ENCODE results near the gene PLEKHA1. TPM values are rescaled to one million over a fixed set of nuclear protein-coding genes. Genes with fewer than 3 reads are reported as not detected.

The PLEKHA1 gene
- total and polyA plus RNA-seq, 2 donors (not counting 1 experiment from before 2014, with no cell fraction given), result 9.0 to 34.0 TPM

DNA sequence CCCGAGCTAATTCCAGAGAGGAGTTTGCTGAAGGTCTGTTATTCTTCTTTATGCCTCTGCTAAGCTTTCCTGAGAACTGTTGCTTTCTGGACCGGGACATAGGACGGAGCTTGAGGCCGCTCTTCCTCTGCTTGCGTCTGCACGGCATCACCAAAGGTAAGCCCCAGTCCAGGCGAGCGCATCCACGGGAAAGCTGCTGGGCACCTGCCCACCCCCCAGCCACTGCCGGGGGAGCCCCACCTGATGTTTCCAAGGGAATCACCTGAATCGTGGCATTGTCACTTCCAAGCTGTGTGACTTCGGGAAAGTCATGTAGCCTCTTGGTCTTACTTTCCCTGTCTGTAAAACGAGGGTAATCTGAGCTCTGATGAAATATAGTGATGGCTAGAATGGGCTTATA is 45.1 kb upstream of the PLEKHA1 start:
- peaks cover 0 to 11% (median 0%) of the 10 kb centered on the region in 4 experiments for H3K27me3 ChIP-seq (replicated peaks in 1 of 4; ENCODE audit: control extremely low read depth in 1 of 4, control insufficient read depth in 3 of 4, insufficient read depth in 4 of 4, low read length in 3 of 4)
- CTCF ChIA-PET, result interaction anchor here (0.6 to 1.2 kb wide), 3 partner anchors 30 to 323 kb away, joined by 3 to 4 read pairs (median 3); no protein-coding TSS in a partner anchor
- H3K36me3 ChIP-seq (replicated peaks in 1 of 2; ENCODE audit: control extremely low read depth in 1 of 2, control insufficient read depth in 1 of 2, extremely low read depth in 1 of 2, insufficient read depth in 2 of 2, low read length in 1 of 2), result no peaks in the 10 kb centered on the region
- Mint-ChIP-seq H3K4me1 (peaks cover 17% of the 10 kb centered on the region), H3K27ac (no peak overlapping the region), H3K9me3 (ENCODE audit: insufficient read depth) (no peaks in the 10 kb centered on the region), H3K27me3 (peaks cover 41% of the 10 kb centered on the region), H3K4me3 (no peak overlapping the region)
- H3K9me3 ChIP-seq (ENCODE audit: control extremely low read depth in 1 of 3, control insufficient read depth in 2 of 3, insufficient read depth in 1 of 3, low read length in 2 of 3), result no peaks in the 10 kb centered on the region
- TF ChIP-seq, protein P1, sequence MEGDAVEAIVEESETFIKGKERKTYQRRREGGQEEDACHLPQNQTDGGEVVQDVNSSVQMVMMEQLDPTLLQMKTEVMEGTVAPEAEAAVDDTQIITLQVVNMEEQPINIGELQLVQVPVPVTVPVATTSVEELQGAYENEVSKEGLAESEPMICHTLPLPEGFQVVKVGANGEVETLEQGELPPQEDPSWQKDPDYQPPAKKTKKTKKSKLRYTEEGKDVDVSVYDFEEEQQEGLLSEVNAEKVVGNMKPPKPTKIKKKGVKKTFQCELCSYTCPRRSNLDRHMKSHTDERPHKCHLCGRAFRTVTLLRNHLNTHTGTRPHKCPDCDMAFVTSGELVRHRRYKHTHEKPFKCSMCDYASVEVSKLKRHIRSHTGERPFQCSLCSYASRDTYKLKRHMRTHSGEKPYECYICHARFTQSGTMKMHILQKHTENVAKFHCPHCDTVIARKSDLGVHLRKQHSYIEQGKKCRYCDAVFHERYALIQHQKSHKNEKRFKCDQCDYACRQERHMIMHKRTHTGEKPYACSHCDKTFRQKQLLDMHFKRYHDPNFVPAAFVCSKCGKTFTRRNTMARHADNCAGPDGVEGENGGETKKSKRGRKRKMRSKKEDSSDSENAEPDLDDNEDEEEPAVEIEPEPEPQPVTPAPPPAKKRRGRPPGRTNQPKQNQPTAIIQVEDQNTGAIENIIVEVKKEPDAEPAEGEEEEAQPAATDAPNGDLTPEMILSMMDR (IDR thresholded peaks at IDR 0.05), result no peak
- no peak for TF ChIP-seq EZH2 (IDR thresholded peaks at IDR 0.05; ENCODE audit: borderline replicate concordance, insufficient read depth, low read depth, low read length, poor library complexity, severe bottlenecking)
- H3K4me2 ChIP-seq (replicated peaks; ENCODE audit: low read depth, low read length, poor library complexity, severe bottlenecking), result no peak overlapping the region
- 95% methylated on average over 11 of the region's 13 CpGs for WGBS (ENCODE audit: insufficient coverage)
- H3K4me3 ChIP-seq (ENCODE audit: control extremely low read depth in 1 of 5, extremely low read depth in 1 of 5, insufficient read depth in 1 of 5, low read depth in 2 of 5, low read length in 4 of 5), result no peak overlapping the region
- intact Hi-C loops (cut with micrococcal nuclease), result no loop called here
- H3K79me2 ChIP-seq (ENCODE audit: control insufficient read depth, insufficient read depth, low read length), result no peaks in the 10 kb centered on the region
- H4K20me1 ChIP-seq (ENCODE audit: control insufficient read depth, insufficient read depth, low read length, poor library complexity, severe bottlenecking), result no peaks in the 10 kb centered on the region
- DNase-seq, result no peak
- POLR2A ChIA-PET, result no interaction called here
- ATAC-seq (ENCODE audit: low read depth), result no peak
- H2AFZ ChIP-seq (ENCODE audit: insufficient read depth, low read depth, low read length, poor library complexity, severe bottlenecking), result no peak overlapping the region
- no peak overlapping the region for H3K9ac ChIP-seq (ENCODE audit: low read length)
- peaks cover 18 to 29% of the 10 kb centered on the region in 2 donors for H3K4me1 ChIP-seq (ENCODE audit: control insufficient read depth in 2 of 2, insufficient read depth in 2 of 2, low read length in 2 of 2)
- no peak overlapping the region for H3K27ac ChIP-seq (ENCODE audit: low read length in 2 of 2)

- Histone ChIP-seq H3K4me2 (replicated peaks; ENCODE audit: low read depth, low read length, poor library complexity, severe bottlenecking) (no peak overlapping the region), H3K27me3 (replicated peaks in 1 of 4; ENCODE audit: control extremely low read depth in 1 of 4, control insufficient read depth in 3 of 4, insufficient read depth in 4 of 4, low read length in 3 of 4) (peaks cover 0 to 11% (median 0%) of the 10 kb centered on the region in 4 experiments), H4K20me1 (ENCODE audit: control insufficient read depth, insufficient read depth, low read length, poor library complexity, severe bottlenecking) (no peaks in the 10 kb centered on the region), H3K79me2 (ENCODE audit: control insufficient read depth, insufficient read depth, low read length) (no peaks in the 10 kb centered on the region), H3K4me1 (ENCODE audit: control insufficient read depth in 2 of 2, insufficient read depth in 2 of 2, low read length in 2 of 2) (peaks cover 18 to 29% of the 10 kb centered on the region in 2 donors), H2AFZ (ENCODE audit: insufficient read depth, low read depth, low read length, poor library complexity, severe bottlenecking) (no peak overlapping the region), H3K9ac (ENCODE audit: low read length) (no peak overlapping the region), H3K36me3 (replicated peaks in 1 of 2; ENCODE audit: control extremely low read depth in 1 of 2, control insufficient read depth in 1 of 2, extremely low read depth in 1 of 2, insufficient read depth in 2 of 2, low read length in 1 of 2) (no peaks in the 10 kb centered on the region), H3K4me3 (ENCODE audit: control extremely low read depth in 1 of 5, extremely low read depth in 1 of 5, insufficient read depth in 1 of 5, low read depth in 2 of 5, low read length in 4 of 5) (no peak overlapping the region), H3K9me3 (ENCODE audit: control extremely low read depth in 1 of 3, control insufficient read depth in 2 of 3, insufficient read depth in 1 of 3, low read length in 2 of 3) (no peaks in the 10 kb centered on the region), H3K27ac (ENCODE audit: low read length in 2 of 2) (no peak overlapping the region)
- DNase-seq, result no peak
- 85% methylated on average over 5 of the region's 7 CpGs for WGBS (ENCODE audit: insufficient coverage)
- CTCF ChIA-PET, result no interaction called here
- no peak for ATAC-seq (ENCODE audit: low read depth)
- Mint-ChIP-seq H3K4me3 (no peak overlapping the region), H3K4me1 (peaks cover 16% of the 10 kb centered on the region), H3K9me3 (ENCODE audit: insufficient read depth) (no peaks in the 10 kb centered on the region), H3K27ac (no peak overlapping the region), H3K27me3 (peaks cover 42% of the 10 kb centered on the region)
- POLR2A ChIA-PET, result no interaction called here
- intact Hi-C loops (cut with micrococcal nuclease), result no loop called here
- TF ChIP-seq EZH2 (IDR thresholded peaks at IDR 0.05; ENCODE audit: borderline replicate concordance, insufficient read depth, low read depth, low read length, poor library complexity, severe bottlenecking), result no peak
- TF ChIP-seq, protein P1 (IDR thresholded peaks at IDR 0.05), result no peak
Measured at GRCh38 chr10:122331100-122331499, 43.4 kb upstream of the PLEKHA1 start.

Measured in B cell (primary cell).